OCI-LY1 (cell line): ENCODE data around the gene GPR18.

Source experiments
- CTCF ChIP-seq: fragments of 200-600 bp; sonication (generic), shearing (Covaris generic); IDR thresholded peaks from 2 replicates; pipeline ENCODE4 v1.5.1; 2017; ENCODE audit warnings: mild to moderate bottlenecking, antibody characterized with exemption, low read length, moderate library complexity, mixed read lengths
- EZH2 ChIP-seq: fragments of 200-600 bp; sonication (generic), shearing (Covaris generic); IDR thresholded peaks from 2 replicates; pipeline ENCODE4 v1.8.0; 2017; ENCODE audit warnings: borderline replicate concordance, mixed run types, mild to moderate bottlenecking, antibody characterized with exemption, low read length, moderate library complexity, mixed read lengths

DNA sequence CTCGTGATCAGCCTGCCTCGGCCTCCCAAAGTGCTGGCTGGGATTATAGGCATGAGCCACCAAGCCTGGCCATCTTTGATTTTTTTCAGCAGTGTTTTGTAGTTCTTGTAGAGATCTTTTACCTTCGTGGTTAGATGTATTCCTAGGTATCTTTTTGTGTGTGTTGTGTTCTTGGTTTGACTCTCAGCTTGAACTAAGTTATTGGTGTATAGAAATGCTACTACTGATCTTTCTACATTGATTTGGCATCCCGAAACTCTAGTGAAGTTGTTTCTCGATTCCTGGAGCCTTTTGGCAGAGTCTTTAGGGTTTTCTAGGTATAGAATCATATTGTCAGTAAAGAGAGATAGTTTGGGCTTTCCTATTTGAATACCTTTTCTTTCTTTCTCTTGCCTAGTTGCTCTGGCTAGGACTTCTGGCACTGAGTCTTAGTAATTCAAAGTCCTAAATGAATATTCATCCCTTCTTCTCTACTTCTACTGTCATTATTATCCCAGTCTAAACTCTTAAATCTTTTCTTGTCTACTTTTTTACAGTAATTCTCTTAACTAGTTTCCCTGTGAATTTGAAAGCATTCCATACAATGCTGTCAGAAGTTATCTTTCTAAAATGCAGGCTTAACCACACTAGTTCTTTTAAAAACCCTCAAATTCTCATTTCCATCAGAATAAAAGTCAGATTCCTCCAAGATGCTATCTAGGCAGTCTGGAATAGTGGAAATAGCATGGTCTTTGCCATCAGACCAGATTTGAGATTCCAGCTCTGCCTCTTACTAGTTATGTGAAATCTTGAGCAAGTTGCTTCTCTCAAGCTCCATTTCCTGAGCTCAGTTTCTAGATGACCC, 7.0 kb downstream of the GPR18 start:
- TF ChIP-seq CTCF = no peak
- TF ChIP-seq EZH2 = no peak
